Breast epithelium (tissue), 3 donors: Measurements from ENCODE around the gene LYZ.

ENCODE experiments used
- CTCF ChIP-seq, 3 donors: fragments of 450-650 bp; IDR thresholded peaks; one replicate each; pipeline ENCODE4 v1.5.1; 2016 to 2017; ENCODE audit warnings: antibody characterized with exemption in 3 of 3, mild to moderate bottlenecking in 3 of 3, moderate library complexity in 3 of 3
- POLR2A ChIP-seq: fragments of 450-650 bp; IDR thresholded peaks from one replicate; pipeline ENCODE4 v1.6.1; 2016; ENCODE audit warnings: antibody characterized with exemption, mild to moderate bottlenecking, moderate library complexity
- POLR2AphosphoS5 ChIP-seq, 3 donors: sonication (generic); formaldehyde crosslinking; IDR thresholded peaks; one replicate each; pipeline ENCODE4 v1.6.1; 2017; ENCODE audit warnings: antibody characterized with exemption in 3 of 3

- TF ChIP-seq CTCF (IDR thresholded peaks at IDR 0.05) (no peak), POLR2A (no peak), POLR2AphosphoS5 (IDR thresholded peaks at IDR 0.05) (no peak)
Measured at GRCh38 chr12:69389831-69390230, 41.6 kb downstream of the LYZ start.
